Natural killer cell (primary cell): ENCODE measurements around the gene FBXW5. TPM values are rescaled to one million over a fixed set of nuclear protein-coding genes. Genes with fewer than 3 reads are reported as not detected.

Experiments used
- total RNA-seq, 4 donors: library from RNA; stranded (reverse); fragments of 120-200 nt in 1 of 4; gene quantifications; one replicate each; pipeline versions ENCODE4 v1.2.3 to v1.2.4, GENCODE V29; 2013 to 2022

Gene FBXW5
- total RNA-seq, 3 donors from 2014 or later (not counting 1 experiment from before 2014, with no cell fraction given): 117 to 144 (median 136) TPM

Other genes starting within 250 kb of the FBXW5 start
- gene DIPK1B, start 232.2 kb downstream of the FBXW5 start, total RNA-seq: under 1 TPM in 2 of 3 donors, not detected in 1; 0.31 to 0.39 TPM
- gene LCN10, start 201.8 kb downstream of the FBXW5 start, total RNA-seq: not detected
- gene LCN6, start 196.2 kb downstream of the FBXW5 start, total RNA-seq: not detected
- not detected for gene LCN8, start 186.5 kb downstream of the FBXW5 start, total RNA-seq
- not detected for gene LCN15, start 180.2 kb downstream of the FBXW5 start, total RNA-seq
- gene TMEM141, start 153.4 kb downstream of the FBXW5 start, total RNA-seq: 10 to 100 TPM; 22.4 to 26.9 (median 26.6) TPM
- gene CCDC183, start 148.4 kb downstream of the FBXW5 start, total RNA-seq: under 1 TPM; 0.56 to 0.75 (median 0.65) TPM
- gene RABL6, start 136.8 kb downstream of the FBXW5 start, total RNA-seq: 10 to 100 TPM; 72.7 to 82.5 (median 75.9) TPM
- gene AJM1, start 102.3 kb downstream of the FBXW5 start, total RNA-seq: 10 to 100 TPM; 26.6 to 35.6 (median 31.5) TPM
- gene PHPT1, start 95.3 kb downstream of the FBXW5 start, total RNA-seq: 10 to 100 TPM; 63.5 to 69.8 (median 67.7) TPM
- gene MAMDC4, start 92.4 kb downstream of the FBXW5 start, total RNA-seq: 1 to 10 TPM; 4.6 to 6.5 (median 5.8) TPM
- gene EDF1, start 78.4 kb downstream of the FBXW5 start, total RNA-seq: 100 to 1,000 TPM; 208 to 255 (median 227) TPM
- 10 to 100 TPM; 17.4 to 35.5 (median 25.0) TPM for gene TRAF2, start 58.2 kb downstream of the FBXW5 start, total RNA-seq
- 1 to 10 TPM; 3.9 to 8.5 (median 7.3) TPM for gene C8G, start 505 bp upstream of the FBXW5 start, total RNA-seq
- 10 to 100 TPM in 1 of 3 donors, 1 to 10 TPM in 2; 9.2 to 11.3 (median 9.8) TPM for gene LCN12, start 7.5 kb upstream of the FBXW5 start, total RNA-seq
- gene PTGDS, start 32.8 kb upstream of the FBXW5 start, total RNA-seq: 100 to 1,000 TPM; 157 to 361 (median 296) TPM
- 1 to 10 TPM; 4.9 to 8.4 (median 8.2) TPM for gene LCNL1, start 38.3 kb upstream of the FBXW5 start, total RNA-seq
- gene PAXX, start 47.7 kb upstream of the FBXW5 start, total RNA-seq: 100 to 1,000 TPM; 161 to 188 (median 161) TPM
- gene CLIC3, start 51.8 kb upstream of the FBXW5 start, total RNA-seq: 100 to 1,000 TPM; 144 to 286 (median 161) TPM
- gene ABCA2, start 83.5 kb upstream of the FBXW5 start, total RNA-seq: 100 to 1,000 TPM; 356 to 416 (median 357) TPM
- gene FUT7, start 87.3 kb upstream of the FBXW5 start, total RNA-seq: 1 to 10 TPM in 2 of 3 donors, under 1 TPM in 1; 0.99 to 5.1 (median 3.9) TPM
- gene NPDC1, start 101.4 kb upstream of the FBXW5 start, total RNA-seq: 1 to 10 TPM in 2 of 3 donors, under 1 TPM in 1; 0.87 to 5.6 (median 3.4) TPM
- not detected for gene ENTPD2, start 109.3 kb upstream of the FBXW5 start, total RNA-seq
- gene SAPCD2, start 125.8 kb upstream of the FBXW5 start, total RNA-seq: 1 to 10 TPM in 2 of 3 donors, under 1 TPM in 1; 0.59 to 2.6 (median 1.0) TPM
- gene UAP1L1, start 132.8 kb upstream of the FBXW5 start, total RNA-seq: 10 to 100 TPM; 10.5 to 25.8 (median 19.3) TPM
- gene MAN1B1, start 142.2 kb upstream of the FBXW5 start, total RNA-seq: 10 to 100 TPM; 75.1 to 99.4 (median 80.4) TPM
- 100 to 1,000 TPM; 233 to 264 (median 251) TPM for gene DPP7, start 170.0 kb upstream of the FBXW5 start, total RNA-seq
- not detected for gene GRIN1, start 194.4 kb upstream of the FBXW5 start, total RNA-seq
- not detected for gene LRRC26, start 225.3 kb upstream of the FBXW5 start, total RNA-seq
- gene TMEM210, start 227.3 kb upstream of the FBXW5 start, total RNA-seq: not detected
- gene ANAPC2, start 243.8 kb upstream of the FBXW5 start, total RNA-seq: 100 to 1,000 TPM; 146 to 172 (median 171) TPM
- gene SSNA1, start 243.9 kb upstream of the FBXW5 start, total RNA-seq: 10 to 100 TPM; 45.1 to 53.5 (median 52.2) TPM